ENCODE data around the gene DKC1.

DNA sequence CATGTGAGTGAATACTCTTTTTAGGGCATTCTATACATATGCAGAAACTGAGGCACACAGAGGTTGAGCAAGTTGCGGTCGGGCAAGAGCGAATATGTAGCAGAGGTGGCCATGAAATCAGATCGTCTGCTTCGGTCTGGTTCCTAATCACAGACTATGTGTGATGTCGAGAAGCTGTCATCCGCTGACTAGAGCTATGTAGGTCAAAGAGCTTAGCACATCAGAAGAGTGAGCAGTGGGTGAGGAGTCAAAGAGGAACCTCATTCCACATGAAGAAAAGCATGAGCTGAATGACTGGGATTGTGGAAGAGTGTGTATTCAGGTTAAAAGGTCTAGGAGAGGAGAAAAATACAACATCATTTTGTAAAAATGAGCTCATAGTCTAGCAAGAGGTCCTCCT lies 30.8 kb upstream of the DKC1 start:
- TF ChIP-seq, protein P1, sequence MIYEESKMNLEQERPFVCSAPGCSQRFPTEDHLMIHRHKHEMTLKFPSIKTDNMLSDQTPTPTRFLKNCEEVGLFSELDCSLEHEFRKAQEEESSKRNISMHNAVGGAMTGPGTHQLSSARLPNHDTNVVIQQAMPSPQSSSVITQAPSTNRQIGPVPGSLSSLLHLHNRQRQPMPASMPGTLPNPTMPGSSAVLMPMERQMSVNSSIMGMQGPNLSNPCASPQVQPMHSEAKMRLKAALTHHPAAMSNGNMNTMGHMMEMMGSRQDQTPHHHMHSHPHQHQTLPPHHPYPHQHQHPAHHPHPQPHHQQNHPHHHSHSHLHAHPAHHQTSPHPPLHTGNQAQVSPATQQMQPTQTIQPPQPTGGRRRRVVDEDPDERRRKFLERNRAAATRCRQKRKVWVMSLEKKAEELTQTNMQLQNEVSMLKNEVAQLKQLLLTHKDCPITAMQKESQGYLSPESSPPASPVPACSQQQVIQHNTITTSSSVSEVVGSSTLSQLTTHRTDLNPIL (CRISPR knock-in tag; IDR thresholded peaks at IDR 0.05; ENCODE audit: low read depth) = no peak
- TF ChIP-seq ARNTL (CRISPR knock-in tag; IDR thresholded peaks at IDR 0.05; ENCODE audit: borderline replicate concordance, low read depth) (no peak), ZFP3 (CRISPR knock-in tag; IDR thresholded peaks at IDR 0.05) (no peak), SNAI2 (CRISPR knock-in tag; IDR thresholded peaks at IDR 0.05) (no peak), ZNF565 (CRISPR knock-in tag; conservative IDR thresholded peaks at IDR 0.05; ENCODE audit: low read depth) (no peak), ESRRG (CRISPR knock-in tag; IDR thresholded peaks at IDR 0.05) (no peak), OSR1 (CRISPR knock-in tag; IDR thresholded peaks at IDR 0.05) (no peak), CSDC2 (CRISPR knock-in tag; IDR thresholded peaks at IDR 0.05) (no peak), RARB (CRISPR knock-in tag; IDR thresholded peaks at IDR 0.05) (no peak)
- TF ChIP-seq, protein P2, sequence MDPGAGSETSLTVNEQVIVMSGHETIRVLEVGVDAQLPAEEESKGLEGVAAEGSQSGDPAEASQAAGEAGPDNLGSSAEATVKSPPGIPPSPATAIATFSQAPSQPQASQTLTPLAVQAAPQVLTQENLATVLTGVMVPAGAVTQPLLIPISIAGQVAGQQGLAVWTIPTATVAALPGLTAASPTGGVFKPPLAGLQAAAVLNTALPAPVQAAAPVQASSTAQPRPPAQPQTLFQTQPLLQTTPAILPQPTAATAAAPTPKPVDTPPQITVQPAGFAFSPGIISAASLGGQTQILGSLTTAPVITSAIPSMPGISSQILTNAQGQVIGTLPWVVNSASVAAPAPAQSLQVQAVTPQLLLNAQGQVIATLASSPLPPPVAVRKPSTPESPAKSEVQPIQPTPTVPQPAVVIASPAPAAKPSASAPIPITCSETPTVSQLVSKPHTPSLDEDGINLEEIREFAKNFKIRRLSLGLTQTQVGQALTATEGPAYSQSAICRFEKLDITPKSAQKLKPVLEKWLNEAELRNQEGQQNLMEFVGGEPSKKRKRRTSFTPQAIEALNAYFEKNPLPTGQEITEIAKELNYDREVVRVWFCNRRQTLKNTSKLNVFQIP (CRISPR knock-in tag; IDR thresholded peaks at IDR 0.05; ENCODE audit: borderline replicate concordance, low read depth) = no peak
- TF ChIP-seq, protein P3, sequence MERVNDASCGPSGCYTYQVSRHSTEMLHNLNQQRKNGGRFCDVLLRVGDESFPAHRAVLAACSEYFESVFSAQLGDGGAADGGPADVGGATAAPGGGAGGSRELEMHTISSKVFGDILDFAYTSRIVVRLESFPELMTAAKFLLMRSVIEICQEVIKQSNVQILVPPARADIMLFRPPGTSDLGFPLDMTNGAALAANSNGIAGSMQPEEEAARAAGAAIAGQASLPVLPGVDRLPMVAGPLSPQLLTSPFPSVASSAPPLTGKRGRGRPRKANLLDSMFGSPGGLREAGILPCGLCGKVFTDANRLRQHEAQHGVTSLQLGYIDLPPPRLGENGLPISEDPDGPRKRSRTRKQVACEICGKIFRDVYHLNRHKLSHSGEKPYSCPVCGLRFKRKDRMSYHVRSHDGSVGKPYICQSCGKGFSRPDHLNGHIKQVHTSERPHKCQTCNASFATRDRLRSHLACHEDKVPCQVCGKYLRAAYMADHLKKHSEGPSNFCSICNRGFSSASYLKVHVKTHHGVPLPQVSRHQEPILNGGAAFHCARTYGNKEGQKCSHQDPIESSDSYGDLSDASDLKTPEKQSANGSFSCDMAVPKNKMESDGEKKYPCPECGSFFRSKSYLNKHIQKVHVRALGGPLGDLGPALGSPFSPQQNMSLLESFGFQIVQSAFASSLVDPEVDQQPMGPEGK (CRISPR knock-in tag; IDR thresholded peaks at IDR 0.05; ENCODE audit: borderline replicate concordance) = no peak
